Stimulated activated CD8-positive, alpha-beta memory T cell treated with anti-CD3 and anti-CD28 coated beads, Interleukin-4, amount 100 ng/mL, for 4 hours (primary cell): ENCODE measurements around the gene EYA3.

Experiments
- DNase-seq, 2 donors: peaks; one replicate each; pipeline ENCODE4 v3.0.0-alpha.2; 2020; ENCODE audit warnings: low read depth in 2 of 2, low spot score in 1 of 2

Gene EYA3

DNA sequence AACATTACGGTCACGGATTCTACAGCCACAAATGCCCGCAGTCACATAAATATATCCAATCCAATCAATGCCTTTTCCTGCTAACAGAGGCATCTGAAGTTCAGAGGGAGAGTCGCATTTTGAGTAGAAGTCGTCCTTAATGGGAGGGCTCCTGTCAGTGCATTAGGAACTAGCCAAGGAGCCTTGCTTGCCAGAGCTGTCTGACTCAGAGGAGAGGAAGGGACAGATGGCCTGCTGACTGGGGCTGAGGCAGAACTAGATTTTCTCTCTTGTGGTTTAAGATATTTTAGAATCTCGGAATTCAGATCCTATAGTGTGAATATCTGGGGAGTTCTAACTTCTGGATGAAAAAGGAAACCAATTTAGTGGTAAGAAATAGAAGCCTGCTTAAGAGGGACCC, 118.0 kb downstream of the EYA3 start:
- no peak for DNase-seq

DNA sequence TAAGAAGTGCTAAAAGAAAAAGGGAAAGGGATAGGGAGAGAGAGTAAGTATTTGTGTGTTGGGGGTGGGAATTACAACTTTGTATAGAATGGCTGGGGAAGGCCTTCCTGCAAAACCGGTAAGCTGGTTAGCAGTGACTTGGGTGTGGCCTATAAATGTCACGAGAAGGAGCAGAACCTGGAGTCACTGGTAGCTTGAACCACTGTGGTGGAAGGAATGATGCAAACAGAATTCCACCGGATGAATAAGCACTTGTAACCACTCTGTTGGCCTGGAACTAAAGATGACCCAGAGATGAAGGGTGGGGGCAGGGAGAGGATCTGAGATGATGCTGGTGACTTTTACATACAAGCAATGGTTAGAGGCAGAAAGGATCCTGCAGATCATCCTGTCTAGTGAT, 119.7 kb downstream of the EYA3 start:
- DNase-seq, result no peak

- DNase-seq, result no peak
Observed at GRCh38 chr1:27967884-27968466, 120.4 kb downstream of the EYA3 start.

GRCh38 chr1:27967106-27967883, 121.1 kb downstream of the EYA3 start:
- DNase-seq, result no peak

DNA sequence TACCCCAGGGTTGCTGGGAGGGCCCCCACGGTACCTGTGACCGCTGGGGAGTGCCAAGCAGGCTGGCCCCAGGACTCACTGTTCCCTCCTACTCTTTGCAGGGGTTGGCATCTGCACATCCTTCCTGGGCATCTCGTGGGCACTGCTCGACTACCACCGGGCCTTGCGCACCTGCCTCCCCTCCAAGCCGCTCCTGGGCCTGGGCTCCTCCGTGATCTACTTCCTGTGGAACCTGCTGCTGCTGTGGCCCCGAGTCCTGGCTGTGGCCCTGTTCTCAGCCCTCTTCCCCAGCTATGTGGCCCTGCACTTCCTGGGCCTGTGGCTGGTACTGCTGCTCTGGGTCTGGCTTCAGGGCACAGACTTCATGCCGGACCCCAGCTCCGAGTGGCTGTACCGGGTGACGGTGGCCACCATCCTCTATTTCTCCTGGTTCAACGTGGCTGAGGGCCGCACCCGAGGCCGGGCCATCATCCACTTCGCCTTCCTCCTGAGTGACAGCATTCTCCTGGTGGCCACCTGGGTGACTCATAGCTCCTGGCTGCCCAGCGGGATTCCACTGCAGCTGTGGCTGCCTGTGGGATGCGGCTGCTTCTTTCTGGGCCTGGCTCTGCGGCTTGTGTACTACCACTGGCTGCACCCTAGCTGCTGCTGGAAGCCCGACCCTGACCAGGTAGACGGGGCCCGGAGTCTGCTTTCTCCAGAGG, 121.9 kb downstream of the EYA3 start:
- no peak for DNase-seq

DNA sequence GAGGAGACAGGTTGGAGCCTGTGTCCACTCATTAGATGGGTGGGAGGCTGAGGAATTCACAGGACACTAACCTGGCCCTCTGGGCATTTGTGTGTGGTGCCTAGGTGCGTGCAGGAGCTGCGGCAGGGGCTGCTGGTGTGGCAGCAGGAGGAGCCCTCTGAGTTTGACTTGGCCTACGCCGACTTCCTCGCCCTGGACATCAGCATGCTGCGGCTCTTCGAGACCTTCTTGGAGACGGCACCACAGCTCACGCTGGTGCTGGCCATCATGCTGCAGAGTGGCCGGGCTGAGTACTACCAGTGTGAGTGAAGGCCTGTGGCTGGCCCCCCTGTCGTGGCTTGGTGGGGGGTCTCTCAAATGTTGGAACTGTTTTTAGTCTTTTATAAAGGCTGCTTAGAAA, 125.0 kb downstream of the EYA3 start:
- DNase-seq, result no peak

GRCh38 chr1:27961646-27962221, 126.7 kb downstream of the EYA3 start:
- DNase-seq, result no peak

- no peak for DNase-seq
Observed at GRCh38 chr1:27960762-27961645, 127.4 kb downstream of the EYA3 start.

GRCh38 chr1:27959792-27960603, 128.4 kb downstream of the EYA3 start, which contains the start of gene XKR8:
TSS of gene XKR8 (plus strand) at chr1:27959973. CDS start at chr1:27960070, 97 bp downstream.
- peak; percentile 59 to 69 for DNase-seq

DNA sequence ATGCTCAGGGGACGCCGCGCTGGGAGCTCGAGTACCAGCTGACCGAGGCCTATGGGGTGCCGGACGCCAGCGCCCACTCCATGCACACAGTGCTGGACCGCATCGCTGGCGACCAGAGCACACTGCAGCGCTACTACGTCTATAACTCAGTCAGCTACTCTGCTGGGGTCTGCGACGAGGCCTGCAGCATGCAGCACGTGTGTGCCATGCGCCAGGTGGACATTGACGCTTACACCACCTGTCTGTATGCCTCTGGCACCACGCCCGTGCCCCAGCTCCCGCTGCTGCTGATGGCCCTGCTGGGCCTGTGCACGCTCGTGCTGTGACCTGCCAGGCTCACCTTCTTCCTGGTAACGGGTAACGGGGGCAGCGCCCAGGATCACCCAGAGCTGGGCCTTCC, 129.9 kb downstream of the EYA3 start:
- no peak for DNase-seq

- DNase-seq, result no peak
Observed at GRCh38 chr1:27957655-27958054, 130.8 kb downstream of the EYA3 start.

DNA sequence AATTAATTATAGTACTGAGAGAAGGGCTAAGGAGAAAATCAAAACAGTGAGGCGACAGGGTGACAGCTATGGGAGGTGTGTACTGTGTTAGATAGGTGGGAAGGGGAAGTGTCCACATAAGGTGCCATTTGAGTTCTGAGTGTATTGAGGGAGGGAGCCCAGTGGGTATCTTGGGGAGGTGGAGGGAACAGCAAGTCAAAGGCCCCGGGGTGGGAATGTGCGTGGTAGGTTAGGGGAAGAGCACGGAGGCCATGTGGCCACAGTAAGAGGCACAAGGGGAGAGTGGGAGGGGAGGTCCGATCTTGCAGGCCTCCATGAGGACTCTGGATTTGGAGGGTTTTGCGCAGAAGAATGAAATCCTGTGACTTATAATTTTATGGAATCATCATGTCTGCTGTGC, 131.6 kb downstream of the EYA3 start:
- DNase-seq, result no peak

- DNase-seq, result no peak
Observed at GRCh38 chr1:27955076-27955475, 133.3 kb downstream of the EYA3 start.

DNA sequence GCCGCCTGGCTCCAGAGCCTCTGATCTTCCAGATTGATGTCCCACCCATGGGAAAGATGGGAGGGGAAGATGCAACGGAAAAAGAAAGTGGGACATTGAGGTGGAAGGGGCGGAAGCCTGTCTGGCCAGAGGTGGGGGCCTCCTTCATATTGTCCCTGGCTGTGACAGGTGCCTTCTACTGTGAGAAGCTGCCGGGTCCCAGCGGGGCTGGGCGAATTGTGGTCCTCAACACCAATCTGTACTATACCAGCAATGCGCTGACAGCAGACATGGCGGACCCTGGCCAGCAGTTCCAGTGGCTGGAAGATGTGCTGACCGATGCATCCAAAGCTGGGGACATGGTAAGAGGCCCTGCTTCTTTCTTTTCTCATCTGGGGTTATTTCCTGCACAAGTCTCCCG, 134.2 kb downstream of the EYA3 start:
- no peak for DNase-seq

- no peak for DNase-seq
Observed at GRCh38 chr1:27952147-27952546, 136.3 kb downstream of the EYA3 start.

DNA sequence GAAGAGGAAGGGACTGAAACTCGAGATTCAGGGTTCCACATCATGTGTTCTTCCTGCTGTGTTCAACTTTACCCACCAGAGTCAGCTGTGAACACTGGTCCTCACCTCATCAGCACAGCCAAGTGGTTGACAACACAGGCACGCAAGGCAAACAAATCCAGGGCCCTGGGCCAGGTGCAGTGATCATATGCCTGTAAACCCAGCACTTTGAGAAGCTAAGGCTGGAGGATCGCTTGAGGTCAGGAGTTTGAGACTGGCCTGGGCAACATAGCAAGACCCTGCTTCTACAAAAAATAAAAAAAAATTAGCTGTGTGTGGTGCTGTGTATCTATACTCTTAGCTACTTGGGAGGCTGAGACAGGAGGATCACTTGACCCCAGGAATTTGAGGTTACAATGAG, 137.0 kb downstream of the EYA3 start:
- DNase-seq, result no peak

GRCh38 chr1:27949027-27949426, 139.4 kb downstream of the EYA3 start:
- no peak for DNase-seq

DNA sequence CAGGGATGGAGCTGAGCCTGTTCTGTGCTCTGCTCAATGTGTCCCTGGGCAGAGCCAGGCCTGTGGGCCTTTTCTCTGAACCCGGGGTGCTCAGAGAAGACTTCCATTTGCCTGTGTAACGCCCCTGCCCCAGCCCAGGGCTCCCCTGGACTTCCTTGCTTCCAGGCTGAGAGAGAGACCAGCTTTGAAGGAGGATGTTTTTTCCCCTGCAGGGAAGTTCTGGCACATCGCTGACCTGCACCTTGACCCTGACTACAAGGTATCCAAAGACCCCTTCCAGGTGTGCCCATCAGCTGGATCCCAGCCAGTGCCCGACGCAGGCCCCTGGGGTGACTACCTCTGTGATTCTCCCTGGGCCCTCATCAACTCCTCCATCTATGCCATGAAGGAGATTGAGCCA, 143.4 kb downstream of the EYA3 start:
- no peak for DNase-seq

GRCh38 chr1:27941671-27942540, 146.5 kb downstream of the EYA3 start:
- no peak for DNase-seq
